NCI-H1105 treated with DMSO at 0.1 percent for 48 hours (cell line): ENCODE data around the gene C14orf39.

ENCODE experiments used
- DNase-seq: peaks from one replicate; lab custom pipeline; 2025; lab: John Stamatoyannopoulos, UW

The C14orf39 gene, protein sequence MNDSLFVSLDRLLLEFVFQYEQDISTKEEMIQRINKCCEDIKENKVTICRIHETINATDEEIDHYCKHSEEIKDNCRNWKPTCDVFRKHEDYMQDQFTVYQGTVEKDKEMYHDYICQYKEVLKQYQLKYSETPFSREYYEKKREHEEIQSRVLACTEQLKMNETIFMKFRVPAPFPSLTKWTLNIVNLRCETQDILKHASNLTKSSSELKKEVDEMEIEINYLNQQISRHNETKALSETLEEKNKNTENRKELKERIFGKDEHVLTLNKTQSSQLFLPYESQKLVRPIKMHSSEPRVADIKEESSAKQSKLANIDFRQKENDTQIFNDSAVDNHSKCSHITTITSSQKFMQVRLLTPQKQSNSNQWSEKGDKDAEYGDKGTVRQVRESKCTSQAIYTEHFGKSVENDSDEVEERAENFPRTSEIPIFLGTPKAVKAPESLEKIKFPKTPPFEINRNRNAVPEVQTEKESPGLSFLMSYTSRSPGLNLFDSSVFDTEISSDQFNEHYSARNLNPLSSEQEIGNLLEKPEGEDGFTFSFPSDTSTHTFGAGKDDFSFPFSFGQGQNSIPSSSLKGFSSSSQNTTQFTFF

GRCh38 chr14:60485598-60486251 is at the start of gene C14orf39:
C14orf39 (minus strand) TSS chr14:60486063; CDS start chr14:60485078, 985 bp downstream.
- DNase-seq = no peak

GRCh38 chr14:60532442-60532841 is 46.6 kb upstream of the C14orf39 start:
- DNase-seq = no peak

DNA sequence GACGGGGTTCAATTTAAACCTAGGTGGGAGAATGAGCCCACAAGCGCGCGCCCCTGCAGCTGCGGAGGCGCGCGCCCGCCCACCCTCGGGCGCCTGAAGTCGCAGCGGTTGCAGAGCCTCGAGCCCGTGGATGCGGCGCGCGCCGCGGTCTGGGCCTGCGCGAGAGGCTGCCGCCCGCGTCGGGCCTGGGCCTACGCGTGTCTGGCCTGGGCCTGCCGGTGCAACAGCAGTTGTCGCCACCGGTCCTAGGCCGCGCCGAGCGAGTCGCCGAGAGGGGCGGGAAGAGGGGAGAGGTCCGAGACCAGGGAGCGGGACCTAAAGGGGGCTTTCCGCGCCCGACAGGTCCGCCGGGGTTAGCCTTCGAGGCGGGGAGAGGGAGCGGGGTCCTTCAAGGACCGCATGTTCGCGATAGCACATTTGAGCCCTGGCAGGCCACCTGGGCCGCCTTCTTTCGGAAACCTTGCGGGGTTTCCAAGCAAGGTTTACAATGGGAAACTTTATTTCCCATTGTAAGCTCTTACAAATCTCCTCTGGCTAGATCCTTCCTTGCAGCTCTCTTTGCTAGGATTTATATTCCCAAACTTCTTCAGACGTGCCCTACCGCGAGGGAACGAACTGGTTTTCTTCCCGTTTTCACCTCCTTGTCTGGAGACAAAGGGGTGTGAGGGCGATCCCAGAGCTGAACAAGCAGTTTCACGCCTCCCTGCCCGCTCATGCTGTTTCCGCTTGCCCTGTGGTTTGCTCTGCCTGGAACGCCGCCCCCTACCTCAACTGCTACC is 29.8 kb upstream of the C14orf39 start:
- no peak for DNase-seq

- no peak for DNase-seq
Measured at GRCh38 chr14:60514741-60515491, 29.1 kb upstream of the C14orf39 start.

- DNase-seq = peak; percentile 51
Measured at GRCh38 chr14:60514378-60514740, 28.5 kb upstream of the C14orf39 start.

- no peak for DNase-seq
Measured at GRCh38 chr14:60512973-60513571, 27.2 kb upstream of the C14orf39 start.

GRCh38 chr14:60512126-60512525 is 26.3 kb upstream of the C14orf39 start:
- peak; percentile 35 for DNase-seq

DNA sequence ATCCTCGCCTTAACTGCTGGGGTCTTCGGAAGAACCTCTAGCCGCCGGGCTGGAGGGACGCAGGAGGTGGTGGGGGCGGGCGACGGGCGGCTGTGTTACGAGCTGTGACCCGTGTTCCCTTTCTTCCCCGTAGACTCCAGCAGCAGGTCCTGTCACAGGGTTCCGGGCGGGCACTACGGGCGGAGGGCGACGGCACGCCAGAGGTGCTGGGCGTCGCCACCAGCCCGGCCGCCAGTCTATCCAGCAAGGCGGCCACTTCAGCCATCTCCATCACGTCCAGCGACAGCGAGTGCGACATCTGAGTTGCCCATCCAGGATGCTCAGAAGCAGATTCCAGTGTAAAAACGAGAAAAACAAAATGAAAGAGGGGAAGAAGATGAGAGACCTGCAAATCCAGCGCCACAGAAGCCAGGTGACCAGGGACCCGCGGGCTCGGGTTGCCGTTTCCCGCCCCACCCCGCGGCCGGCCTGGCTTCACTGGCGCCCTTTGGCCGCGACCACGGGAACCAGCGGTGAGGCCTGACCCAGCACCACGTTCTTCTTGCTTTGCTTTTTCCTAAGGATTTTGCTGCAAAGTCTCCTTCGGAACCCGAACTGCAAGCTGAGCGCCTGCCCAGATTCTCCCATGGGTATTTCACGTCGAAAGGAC is 25.2 kb upstream of the C14orf39 start:
- DNase-seq = no peak

GRCh38 chr14:60510254-60510950 is 24.5 kb upstream of the C14orf39 start:
- no peak for DNase-seq

DNA sequence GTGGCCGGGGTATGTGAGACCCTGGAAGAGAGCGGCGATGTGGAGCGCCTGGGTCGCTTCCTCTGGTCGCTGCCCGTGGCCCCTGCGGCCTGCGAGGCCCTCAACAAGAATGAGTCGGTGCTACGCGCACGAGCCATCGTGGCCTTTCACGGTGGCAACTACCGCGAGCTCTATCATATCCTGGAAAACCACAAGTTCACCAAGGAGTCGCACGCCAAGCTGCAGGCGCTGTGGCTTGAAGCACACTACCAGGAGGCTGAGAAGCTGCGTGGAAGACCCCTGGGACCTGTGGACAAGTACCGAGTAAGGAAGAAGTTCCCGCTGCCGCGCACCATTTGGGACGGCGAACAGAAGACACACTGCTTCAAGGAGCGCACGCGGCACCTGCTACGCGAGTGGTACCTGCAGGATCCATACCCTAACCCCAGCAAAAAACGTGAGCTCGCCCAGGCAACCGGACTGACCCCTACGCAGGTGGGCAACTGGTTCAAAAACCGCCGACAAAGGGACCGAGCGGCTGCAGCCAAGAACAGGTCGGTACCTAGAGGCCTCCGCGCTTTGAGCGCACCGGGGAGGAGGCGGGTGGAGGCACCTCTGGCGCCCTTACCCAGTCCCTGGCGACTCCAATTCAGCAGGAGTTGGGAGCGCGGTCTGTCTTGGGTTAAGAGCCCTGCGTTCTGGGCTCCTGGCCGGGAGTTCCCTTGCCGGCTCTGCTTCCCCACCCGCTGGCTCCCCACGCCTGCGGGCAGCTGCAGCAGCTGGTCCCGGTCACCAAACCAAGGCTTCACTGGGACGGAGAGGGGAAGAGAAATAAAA is 23.8 kb upstream of the C14orf39 start:
- DNase-seq = no peak

DNA sequence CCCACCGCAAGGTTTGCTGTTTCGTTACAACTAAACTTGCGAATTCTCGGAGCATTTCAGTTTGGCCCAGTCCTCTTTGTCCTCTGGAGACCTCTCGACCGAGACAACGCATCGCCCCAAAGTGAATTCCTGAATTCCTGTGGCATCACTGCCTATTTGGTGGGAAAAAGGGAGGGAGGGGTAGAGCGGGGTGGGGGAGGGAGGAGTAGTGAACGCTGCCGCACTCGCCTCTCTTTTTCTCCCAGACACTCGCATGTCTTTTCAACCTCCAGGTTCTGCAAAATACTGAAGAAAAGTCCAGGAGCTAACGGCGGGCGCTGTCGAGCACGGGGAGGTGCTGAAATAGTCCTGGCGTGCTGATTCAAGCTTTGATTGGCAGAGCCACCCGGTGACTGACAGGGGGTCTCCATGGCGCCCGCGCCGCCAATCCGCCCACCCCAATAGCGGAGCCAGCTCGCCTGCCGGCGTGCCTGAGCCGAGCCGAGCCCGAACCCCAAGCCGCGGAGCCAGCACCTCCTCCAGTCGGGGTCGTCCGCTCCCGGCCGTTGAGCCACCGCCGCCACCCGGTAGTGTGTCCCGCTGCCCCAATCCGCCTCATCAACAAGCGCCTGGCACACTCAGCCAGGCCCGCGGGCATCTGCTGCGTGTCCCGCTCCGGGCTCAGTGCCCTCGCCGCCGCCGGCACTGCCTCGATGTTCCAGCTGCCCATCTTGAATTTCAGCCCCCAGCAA is 23.0 kb upstream of the C14orf39 start, which contains the start of gene SIX6:
Gene SIX6 (plus strand): TSS at position 440 of the 731 bp plus-strand sequence. CDS start 253 bp downstream, at position 693.
- no peak for DNase-seq

DNA sequence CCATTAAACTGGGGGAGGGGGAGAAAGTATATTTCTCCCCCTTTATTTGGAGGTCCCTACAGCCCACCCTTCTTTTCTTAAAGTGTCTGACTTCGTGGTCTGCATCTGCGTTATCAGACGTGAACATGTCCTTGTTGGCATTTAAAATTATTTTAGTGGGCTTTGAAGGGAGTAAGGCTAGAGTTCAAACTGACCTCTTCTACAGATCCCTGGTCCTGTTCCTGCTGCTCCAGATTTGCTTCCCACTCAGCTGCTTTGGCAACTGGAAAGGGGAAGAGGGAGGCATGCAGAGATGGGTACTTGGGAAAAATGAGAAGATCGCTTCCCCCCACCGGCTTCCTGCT is 22.5 kb upstream of the C14orf39 start:
- no peak for DNase-seq

DNA sequence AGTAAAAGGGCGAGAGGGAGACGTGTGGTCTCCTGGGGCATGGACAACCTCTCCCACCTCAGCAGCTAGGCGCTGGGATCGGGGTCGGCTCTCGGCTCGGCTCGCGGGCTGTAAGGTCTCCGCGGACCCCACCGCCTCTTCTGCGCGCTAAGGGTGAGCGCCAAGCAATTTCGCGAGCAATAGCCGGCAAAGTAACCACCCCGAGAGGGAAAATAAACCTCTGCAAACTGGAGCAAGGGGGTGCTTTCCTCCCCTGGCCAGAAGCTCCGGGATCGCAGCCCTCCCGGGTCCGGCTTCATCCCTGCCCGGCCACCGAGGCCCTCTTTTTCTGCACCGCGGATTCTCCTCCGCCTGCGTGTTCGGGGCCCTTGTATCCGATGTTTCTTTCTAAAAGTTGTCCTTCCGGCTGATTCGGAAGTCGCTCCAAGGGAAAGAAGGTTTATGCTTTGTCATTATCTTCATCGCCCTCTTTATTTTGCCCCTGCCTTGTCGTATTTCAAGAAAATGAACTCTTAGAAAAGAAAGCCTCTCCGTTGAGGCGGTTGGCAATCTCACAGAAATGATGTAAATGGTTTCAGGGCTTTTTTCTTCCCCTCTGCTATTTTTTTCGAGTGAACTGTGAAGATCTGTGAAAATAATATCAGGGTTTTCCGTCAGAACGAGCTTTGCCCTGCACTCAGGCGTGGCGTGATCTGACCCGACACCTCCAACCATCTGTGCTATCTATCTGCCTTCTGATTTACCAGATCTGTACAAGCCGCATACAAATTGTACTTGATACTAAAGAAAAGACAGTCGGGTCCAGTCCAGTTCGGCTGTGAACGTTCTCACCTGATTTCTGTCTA is 21.3 kb upstream of the C14orf39 start:
- DNase-seq = no peak

DNA sequence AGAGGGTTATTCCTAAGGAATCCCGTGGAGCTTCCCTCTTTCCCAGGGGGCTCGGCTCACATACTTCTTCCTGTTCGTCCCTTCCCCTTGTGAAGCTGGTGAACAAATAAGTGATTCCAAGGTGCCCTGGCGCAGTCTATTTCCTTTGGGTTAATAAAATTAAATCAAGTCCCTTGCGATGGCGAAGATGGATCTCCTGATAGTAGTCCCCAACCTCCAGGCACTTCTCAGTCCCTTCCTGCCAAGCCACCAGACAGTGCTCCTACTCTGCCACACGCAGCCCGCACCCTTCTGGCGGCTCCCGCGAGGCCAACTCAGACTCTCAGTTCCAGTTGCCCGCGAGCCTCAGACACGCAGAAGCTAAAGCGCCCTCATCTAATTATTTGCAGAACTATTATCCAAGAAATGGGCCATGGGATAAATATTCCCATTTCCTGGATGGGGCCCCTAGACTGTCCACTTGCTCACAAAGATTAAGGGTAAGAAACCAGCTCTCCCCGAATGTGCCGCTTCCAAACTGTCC is 20.7 kb upstream of the C14orf39 start:
- no peak for DNase-seq

- no peak for DNase-seq
Measured at GRCh38 chr14:60506010-60506409, 20.1 kb upstream of the C14orf39 start.

- no peak for DNase-seq
Measured at GRCh38 chr14:60505448-60505847, 19.6 kb upstream of the C14orf39 start.

DNA sequence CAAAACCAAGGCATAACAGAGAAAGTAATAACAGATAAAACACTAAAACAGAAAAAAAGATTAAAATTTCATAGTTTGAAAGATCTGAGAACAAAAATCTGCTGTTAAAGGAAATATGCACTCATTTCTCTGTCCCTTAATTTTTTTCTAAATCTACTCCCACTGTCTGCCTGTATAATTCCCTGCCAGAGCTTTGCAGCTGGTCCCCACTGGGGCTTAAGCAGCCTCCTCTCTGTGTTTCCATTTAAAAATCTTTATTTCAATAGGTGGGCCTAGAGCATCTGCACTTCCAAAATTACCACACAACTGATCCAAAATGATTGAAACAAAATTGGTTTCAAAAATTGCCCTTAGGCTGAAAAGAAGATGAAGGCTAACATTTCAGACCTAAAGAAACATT is 16.7 kb upstream of the C14orf39 start:
- no peak for DNase-seq
